Head of caudate nucleus (tissue), 42 donors: ENCODE results near the gene ZBTB16.
A peak's percentile ranks its signal among the peaks of the same experiment; 100 is the strongest.

Experiments
- DNase-seq, 42 donors: peaks; one replicate each; pipeline versions ENCODE4 v3.0.0 to v3.0.0-alpha.2; 2020 to 2021; ENCODE audit warnings: mixed read lengths in 7 of 42
- intact Hi-C: fragments of 100-400 bp; cut with DNase I; formaldehyde crosslinking; loops from one replicate; pipeline ENCODE4 v1.15.0; 2022

Gene ZBTB16

GRCh38 chr11:114059278-114059983 lies at the start of gene ZBTB16:
ZBTB16 (plus strand) TSS chr11:114059711; CDS start chr11:114063301, 3,590 bp downstream.
- intact Hi-C loops = loop anchor here (1.0 to 5.0 kb wide), 3 partner anchors 23 to 198 kb away; no protein-coding TSS in a partner anchor
- DNase-seq = peak; percentile 74 to 96 (median 88)

DNA sequence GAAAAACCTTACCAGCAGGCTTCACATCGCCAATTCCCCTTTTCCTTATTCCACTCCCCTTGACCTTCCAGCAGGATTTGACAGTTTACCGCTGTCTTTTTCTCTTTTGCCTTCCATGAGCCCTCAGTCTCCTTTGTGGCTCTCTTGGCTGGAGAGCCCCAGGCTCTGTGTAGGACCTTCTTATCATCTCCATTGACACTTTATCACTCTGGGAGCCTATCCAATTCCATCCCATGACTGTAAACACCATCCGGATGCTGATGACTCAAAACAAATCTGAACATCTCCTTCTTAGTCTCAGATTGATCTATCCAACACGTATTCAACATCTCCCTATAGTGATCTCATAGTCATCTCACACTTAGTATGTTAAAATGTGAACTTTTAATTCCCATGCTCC lies 48.6 kb upstream of the ZBTB16 start:
- intact Hi-C loops = no loop called here
- DNase-seq = no peak

- intact Hi-C loops = no loop called here
- no peak for DNase-seq
Measured at GRCh38 chr11:114011443-114011842, 48.1 kb upstream of the ZBTB16 start.

GRCh38 chr11:114015117-114015516 lies 44.4 kb upstream of the ZBTB16 start:
- DNase-seq = no peak
- intact Hi-C loops = no loop called here

GRCh38 chr11:114016986-114017385 lies 42.5 kb upstream of the ZBTB16 start:
- intact Hi-C loops = no loop called here
- DNase-seq = no peak

- DNase-seq = no peak
- intact Hi-C loops = no loop called here
Measured at GRCh38 chr11:114017723-114018122, 41.8 kb upstream of the ZBTB16 start.

DNA sequence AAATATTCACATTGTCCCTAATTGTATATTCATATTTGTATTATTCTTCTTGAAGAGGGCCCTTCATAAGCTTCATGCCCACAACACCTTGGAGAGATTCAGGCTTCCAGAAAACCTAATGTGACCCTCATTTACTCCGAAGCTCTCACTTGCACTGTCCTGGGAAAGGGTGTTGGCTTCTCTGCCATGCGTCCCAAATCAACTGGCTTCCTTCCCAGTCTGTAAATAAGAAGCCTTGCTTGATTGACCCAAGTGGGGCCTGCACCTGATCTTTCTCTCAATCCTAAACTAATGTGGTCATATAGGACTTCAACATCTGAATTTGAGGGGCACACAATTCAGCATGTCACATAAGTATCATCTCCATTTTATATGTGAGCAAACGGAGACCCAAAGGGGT lies 40.5 kb upstream of the ZBTB16 start:
- intact Hi-C loops = no loop called here
- no peak for DNase-seq

DNA sequence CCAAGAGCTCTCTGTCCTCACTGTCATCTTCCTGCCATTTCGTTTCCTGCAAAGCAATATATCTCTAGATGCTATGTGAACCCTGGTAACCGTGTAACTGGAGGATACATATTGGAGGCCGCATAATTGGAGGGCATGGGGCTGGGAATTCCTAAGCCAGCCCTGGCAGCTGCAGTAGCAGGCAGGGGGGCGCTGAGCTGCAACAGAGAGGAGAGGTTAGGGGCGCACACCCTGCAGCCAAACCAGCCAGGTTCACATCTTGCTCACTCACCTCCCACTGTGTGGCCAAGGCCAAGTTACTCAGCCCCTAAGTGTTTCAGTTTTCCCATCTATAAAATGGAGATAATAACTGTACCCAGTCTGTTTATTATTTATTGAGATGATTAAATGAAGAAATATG lies 39.9 kb upstream of the ZBTB16 start:
- DNase-seq = no peak
- intact Hi-C loops = no loop called here

GRCh38 chr11:114025329-114025907 lies 34.1 kb upstream of the ZBTB16 start:
- DNase-seq = peak in 2 of 42 donors; percentile 7 to 21
- intact Hi-C loops = no loop called here

DNA sequence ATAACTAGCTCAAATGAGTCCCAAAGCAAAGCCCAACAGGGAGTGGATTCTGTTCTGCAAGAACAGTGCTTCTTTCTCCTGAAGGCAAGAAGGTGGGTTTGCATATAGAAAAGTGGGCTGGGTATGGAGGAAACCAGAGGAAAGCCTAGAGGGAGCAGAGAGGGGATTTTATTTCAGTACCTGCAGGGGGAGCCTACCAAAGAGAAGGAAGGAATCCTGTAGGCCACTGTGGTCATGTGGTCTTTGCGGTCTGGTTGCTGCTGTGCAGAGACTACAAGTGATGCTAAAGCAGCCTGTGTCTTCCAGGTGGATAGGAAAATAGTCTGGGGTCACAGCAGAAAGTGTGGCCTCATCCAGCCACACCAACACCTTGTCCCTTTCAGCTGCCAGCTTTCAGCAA lies 33.2 kb upstream of the ZBTB16 start:
- DNase-seq = no peak
- intact Hi-C loops = no loop called here

DNA sequence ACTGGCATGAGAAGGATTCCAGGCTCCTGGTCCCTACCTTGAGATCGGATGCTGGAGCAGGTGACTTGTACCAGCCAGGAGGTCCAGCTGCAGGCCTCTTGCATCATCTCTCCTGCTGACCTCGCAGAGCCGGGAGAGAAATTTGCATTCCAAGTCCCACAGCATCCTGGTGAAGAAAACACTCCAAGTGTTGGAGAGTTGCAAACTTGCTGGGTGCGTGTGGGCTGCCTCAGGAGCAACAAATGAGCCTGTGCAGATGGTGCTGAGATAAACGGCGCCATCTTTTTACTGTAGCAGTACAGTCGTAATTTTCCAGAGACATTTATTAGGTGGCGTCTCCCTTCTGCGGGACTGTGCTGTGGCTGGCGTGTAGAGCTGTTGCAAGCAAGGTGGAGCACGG lies 32.1 kb upstream of the ZBTB16 start:
- no peak for DNase-seq
- intact Hi-C loops = no loop called here

DNA sequence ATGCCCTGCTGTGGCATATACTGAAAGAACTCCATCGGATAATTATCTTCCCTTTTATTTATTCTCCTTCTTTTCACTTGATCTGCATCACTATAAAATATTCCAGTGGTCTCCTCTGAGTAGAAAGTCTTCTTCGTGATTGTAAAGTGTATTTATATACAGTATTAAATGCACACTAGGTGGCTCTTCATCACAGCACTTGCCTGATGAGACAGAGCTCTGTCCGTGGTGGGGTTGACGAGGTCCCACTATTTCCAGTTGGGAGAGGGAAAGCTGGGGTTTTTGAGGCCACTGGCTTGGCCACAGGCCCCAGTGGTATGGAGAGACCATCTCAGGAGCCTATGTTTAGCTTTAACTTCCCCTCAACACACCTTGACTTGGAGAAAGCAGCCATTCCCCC lies 31.6 kb upstream of the ZBTB16 start:
- intact Hi-C loops = no loop called here
- DNase-seq = no peak

GRCh38 chr11:114031246-114031966 lies 28.1 kb upstream of the ZBTB16 start:
- intact Hi-C loops = no loop called here

DNA sequence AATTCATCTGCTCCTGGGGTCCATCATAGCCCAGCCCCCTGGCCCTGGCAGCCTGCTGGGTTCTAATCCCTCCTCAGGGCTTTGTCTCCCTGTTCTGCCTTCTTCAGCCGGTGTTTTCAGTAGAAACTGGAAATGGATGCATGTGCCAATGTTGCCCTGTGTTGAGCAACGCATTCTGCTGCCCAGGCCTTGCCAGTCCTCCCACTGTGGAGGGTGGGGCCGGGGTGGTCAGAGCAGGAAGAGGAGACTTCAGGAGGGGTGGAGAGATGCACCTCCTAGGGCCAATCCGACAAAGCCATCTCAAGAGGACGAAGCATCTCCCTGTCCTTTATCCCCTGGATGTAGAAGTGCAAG lies 27.6 kb upstream of the ZBTB16 start:
- intact Hi-C loops = no loop called here
- DNase-seq = no peak

More at GRCh38 chr11:114031246-114031966, 28.1 kb upstream of the ZBTB16 start:
- no peak for DNase-seq

DNA sequence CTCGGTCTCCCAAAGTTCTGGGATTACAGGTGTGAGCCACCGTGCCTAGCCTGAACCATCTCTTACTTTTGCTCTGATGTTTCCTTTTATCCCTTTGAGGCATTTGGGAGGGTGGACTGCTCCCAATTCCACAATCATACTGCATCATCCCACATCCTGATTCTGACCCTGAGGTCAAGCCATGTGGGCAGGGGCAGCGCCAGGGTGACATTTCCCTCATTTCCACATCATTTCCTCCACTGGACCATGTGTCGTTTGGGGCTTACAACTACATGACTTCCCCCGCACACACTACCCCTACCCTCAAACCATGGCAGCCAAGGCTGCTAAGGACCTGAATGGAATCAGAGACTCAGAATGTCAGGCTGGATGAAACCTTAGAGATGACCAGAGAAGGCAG lies 26.4 kb upstream of the ZBTB16 start:
- intact Hi-C loops = no loop called here
- no peak for DNase-seq

DNA sequence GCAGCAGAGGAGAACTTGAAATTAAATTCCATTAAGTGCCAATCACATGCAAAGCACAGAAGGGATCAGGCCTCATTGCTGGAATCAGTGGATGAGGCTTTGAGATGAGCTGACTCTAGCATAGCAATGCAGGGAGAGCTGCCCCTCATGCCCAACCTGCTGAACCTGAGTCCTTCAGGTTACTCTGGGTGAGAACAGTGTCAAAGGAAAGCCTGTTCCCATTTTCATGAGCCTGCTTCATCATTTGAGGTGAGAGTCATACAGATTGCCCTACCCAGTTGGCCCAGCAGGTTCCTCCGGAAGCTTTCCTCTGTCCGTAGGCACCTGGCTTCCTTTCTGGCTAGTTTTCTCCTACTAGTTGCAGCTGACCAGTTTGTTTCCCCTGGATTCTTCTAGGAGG lies 25.9 kb upstream of the ZBTB16 start:
- intact Hi-C loops = no loop called here
- no peak for DNase-seq

GRCh38 chr11:114034956-114035355 lies 24.6 kb upstream of the ZBTB16 start:
- peak in 1 of 42 donors; percentile 10 for DNase-seq
- intact Hi-C loops = no loop called here

- intact Hi-C loops = loop anchor here (2.0 kb wide), 2 partner anchors 23 to 225 kb away; partner anchors contain the start of gene ZBTB16
- DNase-seq = peak; percentile 36 to 91 (median 77)
Measured at GRCh38 chr11:114036147-114036811, 23.2 kb upstream of the ZBTB16 start.

DNA sequence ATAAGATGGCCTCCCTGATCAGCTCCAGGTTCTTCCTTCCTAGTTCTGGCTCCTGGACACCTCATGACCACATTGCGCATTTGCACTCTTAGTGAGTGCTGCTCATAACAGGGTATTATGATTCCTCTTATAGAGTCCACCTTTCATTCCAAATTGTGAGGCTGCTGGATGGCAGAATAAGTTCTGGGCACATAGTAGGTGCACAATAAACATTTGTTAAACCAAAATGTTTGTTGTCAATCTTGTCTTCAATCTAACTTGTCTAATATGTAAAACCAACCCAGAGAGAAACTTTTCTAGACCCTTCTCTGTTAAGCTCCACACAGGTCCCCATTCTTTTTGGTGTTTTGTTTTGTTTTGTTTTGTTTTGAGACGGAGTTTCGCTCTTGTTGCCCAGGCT lies 22.6 kb upstream of the ZBTB16 start:
- no peak for DNase-seq
- intact Hi-C loops = loop anchor here (2.0 kb wide), 2 partner anchors 22 to 224 kb away; partner anchors contain the start of gene ZBTB16

GRCh38 chr11:114039551-114039950 lies 20.0 kb upstream of the ZBTB16 start:
- no peak for DNase-seq
- intact Hi-C loops = no loop called here
